Activated naive CD8-positive, alpha-beta T cell treated with anti-CD3 and anti-CD28 coated beads for 36 hours (primary cell): ENCODE data around the gene AGXT. TPM values are rescaled to one million over a fixed set of nuclear protein-coding genes. Genes with fewer than 3 reads are reported as not detected.

ENCODE experiments used
- DNase-seq: peaks from one replicate; pipeline ENCODE4 v3.0.0; 2021
- H3K27ac Mint-ChIP-seq: one replicate; pipeline ENCODE4 v1.8.0; 2022; ENCODE audit warnings: mild to moderate bottlenecking, moderate library complexity, mixed read lengths
- H3K27me3 Mint-ChIP-seq: one replicate; pipeline ENCODE4 v1.8.0; 2022; ENCODE audit warnings: mild to moderate bottlenecking, mixed read lengths
- H3K36me3 Mint-ChIP-seq: one replicate; pipeline ENCODE4 v1.8.0; 2021; ENCODE audit warnings: mild to moderate bottlenecking, mixed read lengths
- H3K4me1 Mint-ChIP-seq: one replicate; pipeline ENCODE4 v1.8.0; 2021; ENCODE audit warnings: mixed read lengths
- H3K4me3 Mint-ChIP-seq: one replicate; pipeline ENCODE4 v1.8.0; 2022; ENCODE audit warnings: mild to moderate bottlenecking, moderate library complexity, mixed read lengths
- H3K9me3 Mint-ChIP-seq: one replicate; pipeline ENCODE4 v1.8.0; 2022; ENCODE audit warnings: mixed read lengths
- total RNA-seq, 2 experiments: library from RNA; stranded (reverse); gene quantifications; one replicate each; pipeline ENCODE4 v1.2.3, GENCODE V29; 2021

AGXT gene
- total RNA-seq, 2 experiments from 2014 or later: not detected

GRCh38 chr2:240872317-240873097 is 3.9 kb downstream of the AGXT start:
- no peak overlapping the region for H3K27ac Mint-ChIP-seq
- H3K27me3 Mint-ChIP-seq: no peaks in the 10 kb centered on the region
- no peaks in the 10 kb centered on the region for H3K4me1 Mint-ChIP-seq
- no peaks in the 10 kb centered on the region for H3K9me3 Mint-ChIP-seq
- DNase-seq: no peak
- H3K4me3 Mint-ChIP-seq: no peak overlapping the region
- no peaks in the 10 kb centered on the region for H3K36me3 Mint-ChIP-seq

GRCh38 chr2:240873098-240873788 is 4.6 kb downstream of the AGXT start:
- no peaks in the 10 kb centered on the region for H3K4me1 Mint-ChIP-seq
- H3K36me3 Mint-ChIP-seq: no peaks in the 10 kb centered on the region
- no peaks in the 10 kb centered on the region for H3K9me3 Mint-ChIP-seq
- no peak for DNase-seq
- H3K4me3 Mint-ChIP-seq: no peak overlapping the region
- H3K27ac Mint-ChIP-seq: no peak overlapping the region
- no peaks in the 10 kb centered on the region for H3K27me3 Mint-ChIP-seq

- Mint-ChIP-seq H3K36me3 (no peaks in the 10 kb centered on the region), H3K27ac (no peak overlapping the region), H3K27me3 (no peaks in the 10 kb centered on the region), H3K4me1 (no peaks in the 10 kb centered on the region), H3K9me3 (no peaks in the 10 kb centered on the region), H3K4me3 (no peak overlapping the region)
- DNase-seq: no peak
Observed at GRCh38 chr2:240873805-240874714, 5.4 kb downstream of the AGXT start.

GRCh38 chr2:240874715-240875227 is 6.1 kb downstream of the AGXT start:
- H3K27ac Mint-ChIP-seq: no peak overlapping the region
- no peak for DNase-seq
- H3K4me3 Mint-ChIP-seq: no peak overlapping the region
- H3K36me3 Mint-ChIP-seq: no peaks in the 10 kb centered on the region
- H3K9me3 Mint-ChIP-seq: no peaks in the 10 kb centered on the region
- H3K27me3 Mint-ChIP-seq: no peaks in the 10 kb centered on the region
- no peaks in the 10 kb centered on the region for H3K4me1 Mint-ChIP-seq

- no peak for DNase-seq
- Mint-ChIP-seq H3K4me3 (no peak overlapping the region), H3K9me3 (no peaks in the 10 kb centered on the region), H3K36me3 (no peaks in the 10 kb centered on the region), H3K27ac (no peak overlapping the region), H3K27me3 (no peaks in the 10 kb centered on the region), H3K4me1 (no peaks in the 10 kb centered on the region)
Observed at GRCh38 chr2:240875228-240876034, 6.8 kb downstream of the AGXT start.

GRCh38 chr2:240876035-240876474 is 7.4 kb downstream of the AGXT start:
- no peak overlapping the region for H3K27ac Mint-ChIP-seq
- no peaks in the 10 kb centered on the region for H3K9me3 Mint-ChIP-seq
- no peak overlapping the region for H3K4me3 Mint-ChIP-seq
- H3K27me3 Mint-ChIP-seq: no peaks in the 10 kb centered on the region
- H3K4me1 Mint-ChIP-seq: no peaks in the 10 kb centered on the region
- DNase-seq: no peak
- H3K36me3 Mint-ChIP-seq: no peaks in the 10 kb centered on the region

- H3K4me3 Mint-ChIP-seq: no peak overlapping the region
- no peaks in the 10 kb centered on the region for H3K36me3 Mint-ChIP-seq
- H3K9me3 Mint-ChIP-seq: no peaks in the 10 kb centered on the region
- H3K27ac Mint-ChIP-seq: no peak overlapping the region
- DNase-seq: no peak
- H3K27me3 Mint-ChIP-seq: no peaks in the 10 kb centered on the region
- no peaks in the 10 kb centered on the region for H3K4me1 Mint-ChIP-seq
Observed at GRCh38 chr2:240876475-240877251, 8.0 kb downstream of the AGXT start.

GRCh38 chr2:240877460-240878340 is 9.1 kb downstream of the AGXT start:
- H3K36me3 Mint-ChIP-seq: no peaks in the 10 kb centered on the region
- H3K27ac Mint-ChIP-seq: no peak overlapping the region
- no peaks in the 10 kb centered on the region for H3K4me1 Mint-ChIP-seq
- no peak overlapping the region for H3K4me3 Mint-ChIP-seq
- H3K27me3 Mint-ChIP-seq: no peaks in the 10 kb centered on the region
- DNase-seq: no peak
- no peaks in the 10 kb centered on the region for H3K9me3 Mint-ChIP-seq

GRCh38 chr2:240878341-240878936 is 9.8 kb downstream of the AGXT start:
- Mint-ChIP-seq H3K27ac (no peak overlapping the region), H3K36me3 (no peaks in the 10 kb centered on the region), H3K4me3 (no peak overlapping the region), H3K27me3 (no peaks in the 10 kb centered on the region), H3K4me1 (no peaks in the 10 kb centered on the region), H3K9me3 (no peaks in the 10 kb centered on the region)
- no peak for DNase-seq

- Mint-ChIP-seq H3K36me3 (no peaks in the 10 kb centered on the region), H3K27me3 (no peaks in the 10 kb centered on the region), H3K27ac (no peak overlapping the region), H3K4me3 (no peak overlapping the region), H3K4me1 (no peaks in the 10 kb centered on the region), H3K9me3 (no peaks in the 10 kb centered on the region)
- DNase-seq: no peak
Observed at GRCh38 chr2:240879105-240879504, 10.5 kb downstream of the AGXT start.

- no peaks in the 10 kb centered on the region for H3K36me3 Mint-ChIP-seq
- no peaks in the 10 kb centered on the region for H3K27me3 Mint-ChIP-seq
- no peak overlapping the region for H3K4me3 Mint-ChIP-seq
- no peaks in the 10 kb centered on the region for H3K4me1 Mint-ChIP-seq
- H3K27ac Mint-ChIP-seq: no peak overlapping the region
- no peak for DNase-seq
- no peaks in the 10 kb centered on the region for H3K9me3 Mint-ChIP-seq
Observed at GRCh38 chr2:240881913-240882312, 13.3 kb downstream of the AGXT start.

GRCh38 chr2:240884221-240884620 is 15.6 kb downstream of the AGXT start:
- Mint-ChIP-seq H3K4me3 (no peak overlapping the region), H3K9me3 (no peaks in the 10 kb centered on the region), H3K4me1 (no peaks in the 10 kb centered on the region), H3K27ac (no peak overlapping the region), H3K27me3 (no peaks in the 10 kb centered on the region), H3K36me3 (no peaks in the 10 kb centered on the region)
- DNase-seq: no peak

GRCh38 chr2:240884745-240885144 is 16.1 kb downstream of the AGXT start:
- H3K4me3 Mint-ChIP-seq: no peak overlapping the region
- H3K27me3 Mint-ChIP-seq: no peaks in the 10 kb centered on the region
- H3K27ac Mint-ChIP-seq: no peak overlapping the region
- DNase-seq: no peak
- no peaks in the 10 kb centered on the region for H3K36me3 Mint-ChIP-seq
- no peaks in the 10 kb centered on the region for H3K9me3 Mint-ChIP-seq
- H3K4me1 Mint-ChIP-seq: no peaks in the 10 kb centered on the region
